ENCODE results near the gene MEIS1.
A peak's percentile ranks its signal among the peaks of the same experiment; 100 is the strongest.

The MEIS1 gene

DNA sequence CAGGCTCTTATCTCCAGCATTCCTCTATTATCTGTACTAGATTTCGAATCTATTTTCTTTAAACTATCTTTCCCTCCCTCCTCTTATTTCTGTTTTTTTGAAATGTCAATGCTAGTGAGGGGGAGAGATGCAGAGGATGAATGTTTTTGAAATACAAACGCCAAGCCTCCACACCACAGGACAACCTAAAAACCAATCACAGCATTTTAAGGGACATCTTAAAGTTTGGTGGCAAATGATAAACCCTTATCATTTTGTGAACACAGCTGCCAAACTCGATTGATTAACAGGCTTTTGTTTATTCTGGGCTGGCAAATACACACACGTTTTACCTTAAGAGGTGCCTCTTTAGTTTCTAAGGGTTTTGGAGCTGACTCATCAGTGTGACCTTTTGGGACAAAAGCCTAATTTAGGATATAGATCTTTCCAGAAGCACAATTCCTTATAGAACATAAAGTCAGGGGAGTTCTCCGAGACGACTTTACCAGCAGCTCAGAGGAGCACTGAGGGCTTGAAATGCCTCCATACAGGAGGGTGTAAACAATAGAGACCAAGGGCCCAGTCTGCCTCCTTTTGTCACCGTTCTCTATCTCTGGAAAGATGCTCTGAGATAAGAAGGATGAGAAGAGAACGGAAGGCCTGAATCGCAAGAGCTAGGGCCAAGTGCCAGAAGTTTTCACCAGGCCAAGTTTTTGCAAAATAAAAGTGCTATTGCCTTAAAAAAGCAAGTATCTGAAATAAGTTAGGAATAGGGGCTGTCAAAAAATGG, 4.2 kb upstream of the MEIS1 start:
- no peak overlapping the region for H3K27ac ChIP-seq
- no peak overlapping the region for H3K4me3 ChIP-seq
- H3K4me2 ChIP-seq: no peak overlapping the region
- TF ChIP-seq Cebpa-rat (IDR thresholded peaks at IDR 0.05): no peak
- no peak overlapping the region for H3K9ac ChIP-seq
- H4K20me1 ChIP-seq: peaks cover 0 to 34% (median 26%) of the 10 kb centered on the region in 11 experiments; a peak in 15 of 22 replicates
- H3K9me3 ChIP-seq (replicated peaks in 1 of 11): peaks cover 0 to 21% (median 3%) of the 10 kb centered on the region in 11 experiments; a peak in 12 of 22 replicates
- peaks cover 82 to 96% (median 94%) of the 10 kb centered on the region in 11 experiments for H3K27me3 ChIP-seq
- no peaks in the 10 kb centered on the region for H3K36me3 ChIP-seq
- peaks cover 6 to 24% (median 20%) of the 10 kb centered on the region in 10 experiments; a peak in 17 of 20 replicates for H3K4me1 ChIP-seq

- H4K20me1 ChIP-seq: peaks cover 0 to 38% (median 26%) of the 10 kb centered on the region in 11 experiments; a peak in 16 of 22 replicates
- H3K4me3 ChIP-seq: no peak overlapping the region
- no peak overlapping the region for H3K27ac ChIP-seq
- H3K4me2 ChIP-seq: no peak overlapping the region
- peaks cover 6 to 24% (median 20%) of the 10 kb centered on the region in 10 experiments; a peak in 17 of 20 replicates for H3K4me1 ChIP-seq
- peaks cover 0 to 15% (median 3%) of the 10 kb centered on the region in 11 experiments; a peak in 12 of 22 replicates for H3K9me3 ChIP-seq (replicated peaks in 1 of 11)
- TF ChIP-seq Cebpa-rat (IDR thresholded peaks at IDR 0.05): no peak
- H3K9ac ChIP-seq: no peak overlapping the region
- H3K27me3 ChIP-seq: peaks cover 82 to 96% (median 94%) of the 10 kb centered on the region in 11 experiments
- H3K36me3 ChIP-seq: no peaks in the 10 kb centered on the region
These were observed 3.7 kb upstream of the MEIS1 start for GRCh38 chr2:66431274-66431642.

- peaks cover 82 to 96% (median 94%) of the 10 kb centered on the region in 11 experiments for H3K27me3 ChIP-seq
- no peak overlapping the region for H3K27ac ChIP-seq
- H3K4me3 ChIP-seq: no peak overlapping the region
- H3K9ac ChIP-seq: no peak overlapping the region
- peak in 9 of 11 experiments; percentile 47 to 93 (median 65); a peak in 13 of 22 replicates for TF ChIP-seq Cebpa-rat (IDR thresholded peaks at IDR 0.05)
- peaks cover 0 to 45% (median 32%) of the 10 kb centered on the region in 11 experiments; a peak in 16 of 22 replicates for H4K20me1 ChIP-seq
- peaks cover 0 to 11% (median 3%) of the 10 kb centered on the region in 11 experiments; a peak in 11 of 22 replicates for H3K9me3 ChIP-seq (replicated peaks in 1 of 11)
- no peak overlapping the region for H3K4me2 ChIP-seq
- H3K4me1 ChIP-seq: peaks cover 6 to 24% (median 20%) of the 10 kb centered on the region in 10 experiments; a peak in 17 of 20 replicates
- no peaks in the 10 kb centered on the region for H3K36me3 ChIP-seq
These were observed 2.9 kb upstream of the MEIS1 start for GRCh38 chr2:66431846-66432587.

- Histone ChIP-seq H3K9ac (peak overlapping the region in 1 of 11 experiments; percentile 34; a peak in 2 of 22 replicates), H3K9me3 (replicated peaks in 1 of 11) (peaks cover 0 to 13% (median 3%) of the 10 kb centered on the region in 11 experiments; a peak in 11 of 22 replicates), H3K4me1 (peaks cover 6 to 24% (median 20%) of the 10 kb centered on the region in 10 experiments; a peak in 17 of 20 replicates), H3K27me3 (peaks cover 82 to 96% (median 94%) of the 10 kb centered on the region in 11 experiments), H3K4me3 (peak overlapping the region in 9 of 10 experiments; percentile 56 to 71 (median 62); a peak in 15 of 20 replicates), H3K27ac (no peak overlapping the region), H3K4me2 (peak overlapping the region; percentile 85 to 98 (median 91)), H3K36me3 (no peaks in the 10 kb centered on the region), H4K20me1 (peaks cover 0 to 55% (median 42%) of the 10 kb centered on the region in 11 experiments; a peak in 16 of 22 replicates)
- TF ChIP-seq Cebpa-rat (IDR thresholded peaks at IDR 0.05): no peak
These were observed 1.9 kb upstream of the MEIS1 start for GRCh38 chr2:66432801-66433694.

- TF ChIP-seq Cebpa-rat (IDR thresholded peaks at IDR 0.05): no peak
- H4K20me1 ChIP-seq: peaks cover 0 to 61% (median 47%) of the 10 kb centered on the region in 11 experiments; a peak in 16 of 22 replicates
- H3K4me1 ChIP-seq: peaks cover 6 to 24% (median 20%) of the 10 kb centered on the region in 10 experiments; a peak in 17 of 20 replicates
- H3K27me3 ChIP-seq: peaks cover 86 to 96% (median 95%) of the 10 kb centered on the region in 11 experiments
- H3K36me3 ChIP-seq: no peaks in the 10 kb centered on the region
- H3K27ac ChIP-seq: no peak overlapping the region
- peak overlapping the region; percentile 51 to 71 (median 60) for H3K4me3 ChIP-seq
- H3K4me2 ChIP-seq: peak overlapping the region; percentile 85 to 98 (median 91)
- H3K9ac ChIP-seq: peak overlapping the region in 9 of 11 experiments; percentile 26 to 58 (median 45); a peak in 13 of 22 replicates
- H3K9me3 ChIP-seq (replicated peaks in 1 of 11): peaks cover 0 to 16% (median 3%) of the 10 kb centered on the region in 11 experiments; a peak in 11 of 22 replicates
These were observed 1.3 kb upstream of the MEIS1 start for GRCh38 chr2:66433695-66433944.

GRCh38 chr2:66433945-66434678, 813 bp upstream of the MEIS1 start:
- TF ChIP-seq Cebpa-rat (IDR thresholded peaks at IDR 0.05): no peak
- Histone ChIP-seq H3K4me3 (peak overlapping the region; percentile 51 to 71 (median 60)), H3K4me2 (peak overlapping the region; percentile 85 to 98 (median 91)), H3K36me3 (no peaks in the 10 kb centered on the region), H3K27me3 (peaks cover 91 to 97% (median 97%) of the 10 kb centered on the region in 11 experiments), H4K20me1 (peaks cover 0 to 66% (median 51%) of the 10 kb centered on the region in 11 experiments; a peak in 16 of 22 replicates), H3K27ac (no peak overlapping the region), H3K4me1 (peaks cover 6 to 24% (median 20%) of the 10 kb centered on the region in 10 experiments; a peak in 17 of 20 replicates), H3K9ac (peak overlapping the region in 9 of 11 experiments; percentile 26 to 58 (median 45); a peak in 14 of 22 replicates), H3K9me3 (replicated peaks in 1 of 11) (peaks cover 0 to 17% (median 3%) of the 10 kb centered on the region in 11 experiments; a peak in 11 of 22 replicates)

GRCh38 chr2:66435549-66435875, 587 bp downstream of the MEIS1 start:
- no peaks in the 10 kb centered on the region for H3K36me3 ChIP-seq
- H3K4me3 ChIP-seq: peak overlapping the region in 6 of 10 experiments; percentile 58 to 71 (median 64); a peak in 9 of 20 replicates
- peaks cover 100% of the 10 kb centered on the region in 11 experiments for H3K27me3 ChIP-seq
- TF ChIP-seq Cebpa-rat (IDR thresholded peaks at IDR 0.05): no peak
- H3K4me2 ChIP-seq: peak overlapping the region in 9 of 11 experiments; percentile 87 to 98 (median 92); a peak in 11 of 22 replicates
- peaks cover 0 to 77% (median 60%) of the 10 kb centered on the region in 11 experiments; a peak in 16 of 22 replicates for H4K20me1 ChIP-seq
- peaks cover 6 to 24% (median 20%) of the 10 kb centered on the region in 10 experiments; a peak in 17 of 20 replicates for H3K4me1 ChIP-seq
- H3K9me3 ChIP-seq (replicated peaks in 1 of 11): peaks cover 0 to 26% (median 6%) of the 10 kb centered on the region in 11 experiments; a peak in 12 of 22 replicates
- H3K9ac ChIP-seq: no peak overlapping the region
- no peak overlapping the region for H3K27ac ChIP-seq

Data from BLaER1 treated with 17β-estradiol and CSF1 and Interleukin-3, amounts not matched to agents 10 nM and 100 nM (cell line).